Parietal lobe (tissue), 2 donors: ENCODE results near the gene NSA2. TPM values are rescaled to one million over a fixed set of nuclear protein-coding genes. Genes with fewer than 3 reads are reported as not detected.

Source experiments
- small RNA-seq: library from RNA; depleted of rRNA; stranded (forward); fragments of <200 nt; gene quantifications from one replicate; pipeline ENCODE3, GENCODE V24; 2014; ENCODE audit warnings: low replicate concordance
- total RNA-seq: library from RNA; depleted of rRNA; stranded (reverse); fragments of >200 nt; gene quantifications from one replicate; pipeline ENCODE4 v1.2.3, GENCODE V29; 2014

The NSA2 gene
- 54.1 TPM for total RNA-seq

DNA sequence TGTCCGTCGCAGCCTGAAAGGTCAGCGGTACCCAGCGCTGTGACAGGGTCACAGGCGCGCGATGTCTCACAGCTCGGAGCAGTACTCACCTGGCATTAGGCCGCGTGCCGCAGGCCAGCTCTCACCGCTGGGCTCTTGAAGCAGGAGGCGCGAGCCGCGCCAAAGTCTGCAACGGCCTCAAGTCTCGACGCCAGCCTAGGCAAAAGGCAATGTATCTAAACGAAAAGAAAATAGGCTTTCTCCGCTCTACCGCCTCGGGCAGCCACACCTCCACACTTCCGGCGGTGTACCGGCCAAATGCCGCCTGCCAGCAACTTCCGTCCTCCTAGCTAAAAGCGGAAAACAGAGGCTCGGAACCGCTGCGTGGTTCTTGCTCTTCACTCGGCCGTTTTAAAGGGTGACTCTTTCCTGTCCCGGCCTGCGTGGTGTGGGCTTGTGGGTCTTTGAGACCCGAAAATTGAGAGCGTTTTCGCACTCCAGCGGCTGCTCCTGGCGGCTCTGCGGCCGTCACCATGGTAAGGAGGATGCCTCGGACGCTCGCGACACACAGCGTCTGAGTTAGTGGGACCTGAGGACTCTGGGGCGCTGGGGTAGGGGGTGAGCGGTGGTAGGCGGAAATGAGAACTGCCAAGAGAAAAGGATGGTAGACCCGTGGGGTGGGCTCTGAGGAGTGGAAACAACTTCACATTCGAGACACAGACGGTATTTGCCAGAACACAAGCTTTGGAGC is at the start of gene NSA2, which contains the start of gene GFM2:
TSS of gene NSA2 (plus strand) at position 401 of the 730 bp plus-strand sequence. CDS start at position 513, 112 bp downstream.
TSS of gene GFM2 (minus strand) at position 269 of the 730 bp plus-strand sequence. CDS start 3,375 bp downstream, outside the sequence.

Small RNAs within 50 kb of the gene (small RNA-seq; reads per million reads assigned to genes)
- not detected for gene RNU6-658P

Other genes with a start within 250 kb of the NSA2 start
- gene ENC1, start 126.5 kb upstream of the NSA2 start, total RNA-seq: 2,270 TPM
- gene HEXB, start 82.0 kb upstream of the NSA2 start, total RNA-seq: 25.4 TPM
- gene GFM2, start 132 bp upstream of the NSA2 start, total RNA-seq: 62.6 TPM
- gene FAM169A, start 99.1 kb downstream of the NSA2 start, total RNA-seq: 58.2 TPM